Measurements from ENCODE around the gene EDN2. TPM values are rescaled to one million over a fixed set of nuclear protein-coding genes. Genes with fewer than 3 reads are reported as not detected.

The EDN2 gene
- total RNA-seq, 1 experiment from 2014 or later: 0.40 TPM

GRCh38 chr1:41483001-41483850 lies 1.3 kb downstream of the EDN2 start:
- no peak for DNase-seq (ENCODE audit: low read depth)

- peak; percentile 68 for DNase-seq (ENCODE audit: low read depth)
Observed at GRCh38 chr1:41482001-41482765, 2.3 kb downstream of the EDN2 start.

GRCh38 chr1:41481109-41481775 lies 3.2 kb downstream of the EDN2 start:
- no peak for DNase-seq (ENCODE audit: low read depth)

- DNase-seq (ENCODE audit: low read depth): no peak
Observed at GRCh38 chr1:41480204-41481108, 4.0 kb downstream of the EDN2 start.

GRCh38 chr1:41479808-41480160 lies 4.7 kb downstream of the EDN2 start:
- no peak for DNase-seq (ENCODE audit: low read depth)

GRCh38 chr1:41479000-41479807 lies 5.3 kb downstream of the EDN2 start:
- DNase-seq (ENCODE audit: low read depth): no peak

GRCh38 chr1:41478118-41478748 lies 6.2 kb downstream of the EDN2 start:
- no peak for DNase-seq (ENCODE audit: low read depth)

- DNase-seq (ENCODE audit: low read depth): no peak
Observed at GRCh38 chr1:41476807-41477361, 7.6 kb downstream of the EDN2 start.

GRCh38 chr1:41475859-41476567 lies 8.5 kb downstream of the EDN2 start:
- DNase-seq (ENCODE audit: low read depth): no peak

GRCh38 chr1:41475346-41475745 lies 9.1 kb downstream of the EDN2 start:
- DNase-seq (ENCODE audit: low read depth): no peak

- DNase-seq (ENCODE audit: low read depth): peak; percentile 23
Observed at GRCh38 chr1:41474490-41475271, 9.8 kb downstream of the EDN2 start.

GRCh38 chr1:41473738-41474362 lies 10.6 kb downstream of the EDN2 start:
- no peak for DNase-seq (ENCODE audit: low read depth)

GRCh38 chr1:41471658-41472057 lies 12.8 kb downstream of the EDN2 start:
- DNase-seq (ENCODE audit: low read depth): no peak

GRCh38 chr1:41469706-41470105 lies 14.8 kb downstream of the EDN2 start:
- no peak for DNase-seq (ENCODE audit: low read depth)

GRCh38 chr1:41468122-41468762 lies 16.2 kb downstream of the EDN2 start:
- no peak for DNase-seq (ENCODE audit: low read depth)

- no peak for DNase-seq (ENCODE audit: low read depth)
Observed at GRCh38 chr1:41467673-41468072, 16.8 kb downstream of the EDN2 start.

- no peak for DNase-seq (ENCODE audit: low read depth)
Observed at GRCh38 chr1:41466146-41466545, 18.3 kb downstream of the EDN2 start.
